ENCODE results near the gene ZNF768.

ZNF768 gene

DNA sequence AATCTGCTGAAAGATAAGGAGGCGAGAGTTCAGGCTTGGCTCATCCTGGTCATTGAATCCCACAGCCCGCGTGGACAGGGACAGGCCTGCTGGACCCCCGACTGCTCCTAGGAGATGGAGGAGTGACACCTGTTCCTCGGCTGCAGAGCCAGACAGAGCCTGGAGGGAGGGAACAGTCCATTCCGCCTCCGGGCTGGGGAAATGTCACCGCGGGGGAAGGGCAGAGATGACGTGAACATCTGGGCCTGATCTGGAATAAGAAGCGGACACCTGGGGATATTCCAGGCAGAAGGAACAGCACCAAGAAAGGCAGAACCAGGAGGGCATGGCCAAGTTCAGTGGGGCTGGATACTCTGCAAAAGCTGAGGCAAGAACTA lies 6.8 kb upstream of the ZNF768 start:
- no peaks in the 10 kb centered on the region for H4K20me1 ChIP-seq (ENCODE audit: control insufficient read depth, insufficient read depth, low read depth, low read length)
- H3K9me3 ChIP-seq (ENCODE audit: control insufficient read depth, insufficient read depth, low read length): no peaks in the 10 kb centered on the region
- H3K4me2 ChIP-seq (ENCODE audit: low read length): peak overlapping the region; percentile 94
- peaks cover 25% of the 10 kb centered on the region for H3K36me3 ChIP-seq (ENCODE audit: control insufficient read depth, low read length)
- TF ChIP-seq, protein P1, sequence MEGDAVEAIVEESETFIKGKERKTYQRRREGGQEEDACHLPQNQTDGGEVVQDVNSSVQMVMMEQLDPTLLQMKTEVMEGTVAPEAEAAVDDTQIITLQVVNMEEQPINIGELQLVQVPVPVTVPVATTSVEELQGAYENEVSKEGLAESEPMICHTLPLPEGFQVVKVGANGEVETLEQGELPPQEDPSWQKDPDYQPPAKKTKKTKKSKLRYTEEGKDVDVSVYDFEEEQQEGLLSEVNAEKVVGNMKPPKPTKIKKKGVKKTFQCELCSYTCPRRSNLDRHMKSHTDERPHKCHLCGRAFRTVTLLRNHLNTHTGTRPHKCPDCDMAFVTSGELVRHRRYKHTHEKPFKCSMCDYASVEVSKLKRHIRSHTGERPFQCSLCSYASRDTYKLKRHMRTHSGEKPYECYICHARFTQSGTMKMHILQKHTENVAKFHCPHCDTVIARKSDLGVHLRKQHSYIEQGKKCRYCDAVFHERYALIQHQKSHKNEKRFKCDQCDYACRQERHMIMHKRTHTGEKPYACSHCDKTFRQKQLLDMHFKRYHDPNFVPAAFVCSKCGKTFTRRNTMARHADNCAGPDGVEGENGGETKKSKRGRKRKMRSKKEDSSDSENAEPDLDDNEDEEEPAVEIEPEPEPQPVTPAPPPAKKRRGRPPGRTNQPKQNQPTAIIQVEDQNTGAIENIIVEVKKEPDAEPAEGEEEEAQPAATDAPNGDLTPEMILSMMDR (IDR thresholded peaks at IDR 0.05; ENCODE audit: low read depth, low read length, poor library complexity, severe bottlenecking): no peak
- TF ChIP-seq EZH2phosphoT487 (IDR thresholded peaks at IDR 0.05; ENCODE audit: borderline replicate concordance, low read length): no peak
- H3K4me1 ChIP-seq (ENCODE audit: control insufficient read depth, low read length): peaks cover 38% of the 10 kb centered on the region
- no peaks in the 10 kb centered on the region for H3K27me3 ChIP-seq (ENCODE audit: control insufficient read depth, low read length)
- H3K79me2 ChIP-seq (ENCODE audit: control insufficient read depth, low read length): peaks cover 49% of the 10 kb centered on the region
- H3K9me2 ChIP-seq (replicated peaks; ENCODE audit: control insufficient read depth, low read length): no peaks in the 10 kb centered on the region
- H3K4me3 ChIP-seq (ENCODE audit: low read length): peak overlapping the region; percentile 93
- peaks cover 2% of the 10 kb centered on the region; the same call in 1 of the 2 replicates for H3F3A ChIP-seq (ENCODE audit: control insufficient read depth, insufficient read depth)
- H3K27ac ChIP-seq (ENCODE audit: low read depth, low read length): no peak overlapping the region

DNA sequence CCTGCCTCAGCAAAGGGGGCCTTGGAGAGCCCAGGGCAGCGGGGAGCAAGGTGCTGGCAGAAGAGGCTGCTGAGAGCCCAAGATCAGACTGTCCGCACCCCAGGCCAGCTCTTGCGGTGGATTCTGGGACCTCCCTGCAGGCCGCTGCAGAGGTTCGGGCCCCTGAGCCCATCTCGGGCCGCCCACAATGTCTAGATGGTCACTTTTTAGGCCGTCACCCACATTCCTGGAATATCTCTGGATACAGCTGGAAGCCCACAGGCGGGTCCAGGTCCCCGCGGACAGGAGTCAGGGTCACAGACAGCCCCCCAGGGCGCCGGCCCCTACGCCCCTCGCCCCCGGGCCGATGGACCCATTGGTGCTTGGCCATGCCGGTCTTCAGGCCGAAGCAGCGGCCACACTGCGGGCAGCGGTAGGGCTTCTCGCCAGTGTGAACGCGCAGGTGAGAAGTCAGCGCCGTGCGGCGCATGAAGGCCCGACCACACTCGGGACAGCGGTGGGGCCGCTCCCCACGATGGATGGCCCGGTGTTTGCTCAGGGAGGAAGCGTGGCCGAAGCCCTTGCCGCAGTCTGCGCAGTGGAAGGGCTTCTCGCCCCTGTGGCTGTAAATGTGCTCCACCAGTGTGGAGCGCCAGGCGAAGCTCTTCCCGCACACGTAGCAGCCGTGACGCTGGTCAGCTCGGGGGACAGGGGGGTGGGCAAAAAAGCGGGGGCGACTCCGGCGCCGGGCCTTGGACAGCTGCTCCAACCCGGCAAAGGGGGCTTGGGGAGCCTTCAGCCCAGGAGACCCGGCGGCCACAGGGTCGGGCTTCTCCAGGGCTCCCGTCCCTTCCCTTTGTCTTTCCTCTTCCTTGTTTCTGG lies 6.1 kb upstream of the ZNF768 start:
- Histone ChIP-seq H3K9me3 (ENCODE audit: control insufficient read depth, insufficient read depth, low read length) (no peaks in the 10 kb centered on the region), H3K4me1 (ENCODE audit: control insufficient read depth, low read length) (peaks cover 44% of the 10 kb centered on the region), H3K27ac (ENCODE audit: low read depth, low read length) (no peak overlapping the region), H3K4me3 (ENCODE audit: low read length) (no peak overlapping the region), H3K4me2 (ENCODE audit: low read length) (0 out of 2 replicates have a peak overlapping the region, but pooled peaks have one; percentile 94), H3K36me3 (ENCODE audit: control insufficient read depth, low read length) (peaks cover 25% of the 10 kb centered on the region), H3K79me2 (ENCODE audit: control insufficient read depth, low read length) (peaks cover 49% of the 10 kb centered on the region), H4K20me1 (ENCODE audit: control insufficient read depth, insufficient read depth, low read depth, low read length) (no peaks in the 10 kb centered on the region), H3F3A (ENCODE audit: control insufficient read depth, insufficient read depth) (peaks cover 8% of the 10 kb centered on the region), H3K9me2 (replicated peaks; ENCODE audit: control insufficient read depth, low read length) (no peaks in the 10 kb centered on the region), H3K27me3 (ENCODE audit: control insufficient read depth, low read length) (no peaks in the 10 kb centered on the region)
- TF ChIP-seq EZH2phosphoT487 (IDR thresholded peaks at IDR 0.05; ENCODE audit: borderline replicate concordance, low read length): no peak
- TF ChIP-seq, protein P1 (IDR thresholded peaks at IDR 0.05; ENCODE audit: low read depth, low read length, poor library complexity, severe bottlenecking): no peak

DNA sequence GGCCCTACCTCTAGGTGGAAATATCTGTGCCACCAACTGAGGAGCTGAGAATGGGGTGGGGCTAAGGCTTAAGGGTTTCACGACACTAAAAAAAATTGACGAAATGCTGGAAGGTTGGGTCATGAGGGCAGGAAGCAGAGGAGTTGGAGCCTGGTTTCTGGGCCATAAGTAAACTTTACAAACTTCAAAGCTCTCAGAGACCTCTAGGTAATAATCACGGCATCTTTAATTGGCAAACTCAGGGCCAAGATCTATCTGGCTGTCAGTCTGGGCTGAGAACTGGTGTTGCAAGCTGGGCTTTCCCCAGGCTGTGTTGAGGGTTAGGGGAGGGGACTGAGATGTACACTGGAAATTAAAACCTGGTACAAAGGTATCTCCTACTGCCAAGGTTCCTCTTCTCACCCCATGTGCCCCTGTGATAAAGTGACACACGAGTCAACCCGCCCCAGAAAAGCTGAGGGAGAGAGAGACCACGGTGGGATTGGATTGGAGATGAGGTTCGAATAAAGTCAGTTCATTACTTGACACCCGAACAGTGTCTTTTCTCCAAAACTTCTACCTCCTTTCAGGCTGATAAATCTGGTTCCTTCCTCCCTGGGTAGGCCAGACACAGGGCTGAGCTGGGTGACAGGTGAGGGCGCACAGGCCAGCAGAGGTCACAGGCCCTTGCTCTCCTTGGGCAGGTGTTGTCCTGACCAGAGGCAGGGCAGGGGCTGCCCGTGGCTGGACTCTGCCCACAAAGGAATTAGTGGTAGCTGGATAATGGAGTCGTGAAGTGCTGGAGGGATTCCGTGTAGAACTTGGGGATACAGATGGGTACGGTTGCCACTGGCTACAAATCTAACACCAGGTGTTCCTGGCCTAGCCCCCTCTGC lies 4.0 kb upstream of the ZNF768 start:
- Histone ChIP-seq H3K4me3 (ENCODE audit: low read length) (no peak overlapping the region), H3K27ac (ENCODE audit: low read depth, low read length) (no peak overlapping the region), H3F3A (ENCODE audit: control insufficient read depth, insufficient read depth) (peaks cover 12% of the 10 kb centered on the region), H4K20me1 (ENCODE audit: control insufficient read depth, insufficient read depth, low read depth, low read length) (no peaks in the 10 kb centered on the region), H3K4me1 (ENCODE audit: control insufficient read depth, low read length) (peaks cover 36% of the 10 kb centered on the region), H3K9me2 (replicated peaks; ENCODE audit: control insufficient read depth, low read length) (no peaks in the 10 kb centered on the region), H3K9me3 (ENCODE audit: control insufficient read depth, insufficient read depth, low read length) (no peaks in the 10 kb centered on the region), H3K4me2 (ENCODE audit: low read length) (no peak overlapping the region), H3K79me2 (ENCODE audit: control insufficient read depth, low read length) (peaks cover 31% of the 10 kb centered on the region), H3K36me3 (ENCODE audit: control insufficient read depth, low read length) (peaks cover 25% of the 10 kb centered on the region), H3K27me3 (ENCODE audit: control insufficient read depth, low read length) (no peaks in the 10 kb centered on the region)
- TF ChIP-seq, protein P1 (IDR thresholded peaks at IDR 0.05; ENCODE audit: low read depth, low read length, poor library complexity, severe bottlenecking): no peak
- TF ChIP-seq EZH2phosphoT487 (IDR thresholded peaks at IDR 0.05; ENCODE audit: borderline replicate concordance, low read length): no peak
